Ishikawa (cell line): Measurements from ENCODE around the gene KRI1.

Source experiments
- CEBPB ChIP-seq: IDR thresholded peaks from 2 replicates; pipeline ENCODE4 v1.6.1; 2012
- CREB1 ChIP-seq: IDR thresholded peaks from 2 replicates; pipeline ENCODE4 v1.6.1; 2012; ENCODE audit warnings: low read depth
- EGR1 ChIP-seq: IDR thresholded peaks from 2 replicates; pipeline ENCODE4 v1.6.1; 2012
- EP300 ChIP-seq: IDR thresholded peaks from 2 replicates; pipeline ENCODE4 v1.6.1; 2012; ENCODE audit warnings: borderline replicate concordance
- FOXM1 ChIP-seq: IDR thresholded peaks from 2 replicates; pipeline ENCODE4 v1.6.1; 2012; ENCODE audit warnings: low read depth, borderline replicate concordance
- RAD21 ChIP-seq: IDR thresholded peaks from 2 replicates; pipeline ENCODE4 v1.6.1; 2012; ENCODE audit warnings: low read depth
- TAF1 ChIP-seq: IDR thresholded peaks from 2 replicates; pipeline ENCODE4 v1.6.1; 2012; ENCODE audit warnings: low read depth, mild to moderate bottlenecking
- TCF12 ChIP-seq: IDR thresholded peaks from 2 replicates; pipeline ENCODE4 v1.6.1; 2012; ENCODE audit warnings: low read depth
- YY1 ChIP-seq: IDR thresholded peaks from 2 replicates; pipeline ENCODE4 v1.6.1; 2012; ENCODE audit warnings: low read depth
- ZBTB7A ChIP-seq: IDR thresholded peaks from 2 replicates; pipeline ENCODE4 v1.6.1; 2012; ENCODE audit warnings: low read depth
- TF ChIP-seq, protein P1 (sequence below): IDR thresholded peaks from 2 replicates; pipeline ENCODE4 v1.6.1; 2012
- TF ChIP-seq, protein P2 (sequence below): IDR thresholded peaks from 2 replicates; pipeline ENCODE4 v1.6.1; 2012
- TF ChIP-seq, protein P3 (sequence below): IDR thresholded peaks from 2 replicates; pipeline ENCODE4 v1.6.1; 2012; ENCODE audit warnings: low read depth, mild to moderate bottlenecking

DNA sequence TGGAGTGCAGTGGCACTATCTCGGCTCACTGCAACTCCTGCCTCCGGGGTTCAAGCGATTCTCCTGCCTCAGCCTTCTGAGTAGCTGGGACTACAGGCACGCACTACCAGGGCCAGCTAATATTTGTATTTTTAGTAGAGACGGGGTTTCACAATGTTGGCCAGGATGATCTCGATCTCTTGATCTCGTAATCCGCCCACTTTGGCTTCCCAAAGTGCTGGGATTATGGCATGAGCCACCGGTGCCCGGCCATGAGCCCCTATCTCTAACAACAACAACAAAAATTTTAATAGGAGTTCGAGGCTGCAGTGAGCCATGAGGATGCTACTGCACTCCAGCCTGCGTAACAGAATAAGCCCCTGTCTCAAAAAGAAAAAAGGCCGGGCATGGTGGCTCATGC lies 16.3 kb upstream of the KRI1 start:
- no peak for TF ChIP-seq TCF12
- no peak for TF ChIP-seq FOXM1
- TF ChIP-seq EGR1 = no peak
- TF ChIP-seq, protein P1, sequence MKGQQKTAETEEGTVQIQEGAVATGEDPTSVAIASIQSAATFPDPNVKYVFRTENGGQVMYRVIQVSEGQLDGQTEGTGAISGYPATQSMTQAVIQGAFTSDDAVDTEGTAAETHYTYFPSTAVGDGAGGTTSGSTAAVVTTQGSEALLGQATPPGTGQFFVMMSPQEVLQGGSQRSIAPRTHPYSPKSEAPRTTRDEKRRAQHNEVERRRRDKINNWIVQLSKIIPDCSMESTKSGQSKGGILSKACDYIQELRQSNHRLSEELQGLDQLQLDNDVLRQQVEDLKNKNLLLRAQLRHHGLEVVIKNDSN = no peak
- TF ChIP-seq, protein P2, sequence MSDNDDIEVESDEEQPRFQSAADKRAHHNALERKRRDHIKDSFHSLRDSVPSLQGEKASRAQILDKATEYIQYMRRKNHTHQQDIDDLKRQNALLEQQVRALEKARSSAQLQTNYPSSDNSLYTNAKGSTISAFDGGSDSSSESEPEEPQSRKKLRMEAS = no peak
- no peak for TF ChIP-seq CEBPB
- no peak for TF ChIP-seq YY1
- no peak for TF ChIP-seq EP300
- TF ChIP-seq, protein P3, sequence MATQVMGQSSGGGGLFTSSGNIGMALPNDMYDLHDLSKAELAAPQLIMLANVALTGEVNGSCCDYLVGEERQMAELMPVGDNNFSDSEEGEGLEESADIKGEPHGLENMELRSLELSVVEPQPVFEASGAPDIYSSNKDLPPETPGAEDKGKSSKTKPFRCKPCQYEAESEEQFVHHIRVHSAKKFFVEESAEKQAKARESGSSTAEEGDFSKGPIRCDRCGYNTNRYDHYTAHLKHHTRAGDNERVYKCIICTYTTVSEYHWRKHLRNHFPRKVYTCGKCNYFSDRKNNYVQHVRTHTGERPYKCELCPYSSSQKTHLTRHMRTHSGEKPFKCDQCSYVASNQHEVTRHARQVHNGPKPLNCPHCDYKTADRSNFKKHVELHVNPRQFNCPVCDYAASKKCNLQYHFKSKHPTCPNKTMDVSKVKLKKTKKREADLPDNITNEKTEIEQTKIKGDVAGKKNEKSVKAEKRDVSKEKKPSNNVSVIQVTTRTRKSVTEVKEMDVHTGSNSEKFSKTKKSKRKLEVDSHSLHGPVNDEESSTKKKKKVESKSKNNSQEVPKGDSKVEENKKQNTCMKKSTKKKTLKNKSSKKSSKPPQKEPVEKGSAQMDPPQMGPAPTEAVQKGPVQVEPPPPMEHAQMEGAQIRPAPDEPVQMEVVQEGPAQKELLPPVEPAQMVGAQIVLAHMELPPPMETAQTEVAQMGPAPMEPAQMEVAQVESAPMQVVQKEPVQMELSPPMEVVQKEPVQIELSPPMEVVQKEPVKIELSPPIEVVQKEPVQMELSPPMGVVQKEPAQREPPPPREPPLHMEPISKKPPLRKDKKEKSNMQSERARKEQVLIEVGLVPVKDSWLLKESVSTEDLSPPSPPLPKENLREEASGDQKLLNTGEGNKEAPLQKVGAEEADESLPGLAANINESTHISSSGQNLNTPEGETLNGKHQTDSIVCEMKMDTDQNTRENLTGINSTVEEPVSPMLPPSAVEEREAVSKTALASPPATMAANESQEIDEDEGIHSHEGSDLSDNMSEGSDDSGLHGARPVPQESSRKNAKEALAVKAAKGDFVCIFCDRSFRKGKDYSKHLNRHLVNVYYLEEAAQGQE = no peak
- no peak for TF ChIP-seq TAF1
- TF ChIP-seq CREB1 = no peak
- no peak for TF ChIP-seq RAD21
- TF ChIP-seq ZBTB7A = no peak
